IMR-90 (cell line): ENCODE data around the gene PWWP3B. TPM values are rescaled to one million over a fixed set of nuclear protein-coding genes. Genes with fewer than 3 reads are reported as not detected.

Experiments used
- ATAC-seq: fragments of 200-7000 bp; cut with Tn5 transposase; 2 replicates; pipeline ENCODE4 v1.9.1; 2020; ENCODE audit warnings: low read depth, mild to moderate bottlenecking, moderate library complexity
- BruUV-seq: library from RNA; stranded (reverse); fragments of 400-500 nt; replicated peaks from 2 replicates; lab custom pipeline; 2021; lab: Mats Ljungman, UMichigan
- CTCF ChIA-PET: fragments of 300-600 bp; formaldehyde crosslinking; extraction: SDS; loops from one replicate; lab custom pipeline; 2021; ENCODE audit warnings: antibody characterized with exemption; lab: Yijun Ruan, JAX
- POLR2A ChIA-PET: fragments of 300-600 bp; sonication (Branson Sonifier 250); formaldehyde crosslinking; loops from one replicate; lab custom pipeline; 2022; ENCODE audit warnings: antibody characterized with exemption; ENCODE audit not compliant: unreplicated experiment; lab: Charles Lee
- DNase-seq: peaks from one replicate; pipeline ENCODE4 v3.0.0; 2013
- H2AFZ ChIP-seq: replicated peaks from 2 replicates; pipeline ENCODE3; 2013; ENCODE audit warnings: low read length, mild to moderate bottlenecking; ENCODE audit not compliant: poor library complexity
- H2AK5ac ChIP-seq: 2 replicates; pipeline ENCODE4 v1.6.1; 2013; ENCODE audit warnings: low read depth, low read length, inconsistent platforms
- H2AK9ac ChIP-seq: replicated peaks from 2 replicates; pipeline ENCODE3; 2013; ENCODE audit warnings: mild to moderate bottlenecking, low read depth, low read length, moderate library complexity; ENCODE audit not compliant: poor library complexity
- H2BK120ac ChIP-seq: 2 replicates; pipeline ENCODE4 v1.6.1; 2013; ENCODE audit warnings: low read depth, low read length, inconsistent platforms
- H2BK15ac ChIP-seq: 3 replicates; pipeline ENCODE4 v1.6.1; 2013; ENCODE audit warnings: low read depth, low read length, inconsistent platforms
- H2BK20ac ChIP-seq: 2 replicates; pipeline ENCODE4 v1.6.1; 2013; ENCODE audit warnings: low read depth, mild to moderate bottlenecking, inconsistent platforms, low read length, moderate library complexity
- H2BK5ac ChIP-seq: 2 replicates; pipeline ENCODE4 v1.6.1; 2013; ENCODE audit warnings: mild to moderate bottlenecking, low read depth, low read length, inconsistent platforms; ENCODE audit not compliant: poor library complexity, severe bottlenecking
- H3K14ac ChIP-seq: replicated peaks from 2 replicates; pipeline ENCODE4 v1.6.1; 2013; ENCODE audit warnings: low read depth, low read length, inconsistent platforms
- H3K18ac ChIP-seq: 2 replicates; pipeline ENCODE4 v1.6.1; 2013; ENCODE audit warnings: low read depth, low read length, control low read depth
- H3K23ac ChIP-seq: 2 replicates; pipeline ENCODE4 v1.6.1; 2013; ENCODE audit warnings: low read depth, low read length, inconsistent platforms
- H3K27ac ChIP-seq: 2 replicates; pipeline ENCODE4 v1.5.1; 2013; ENCODE audit warnings: mild to moderate bottlenecking, control low read depth, low read length; ENCODE audit not compliant: insufficient read depth
- H3K27me3 ChIP-seq: 2 replicates; pipeline ENCODE4 v1.6.1; 2013; ENCODE audit warnings: low read length; ENCODE audit not compliant: control insufficient read depth, insufficient read depth
- H3K36me3 ChIP-seq: 2 replicates; pipeline ENCODE4 v1.6.1; 2013; ENCODE audit warnings: low read length, mixed read lengths; ENCODE audit not compliant: control insufficient read depth, insufficient read depth
- H3K4ac ChIP-seq: 2 replicates; pipeline ENCODE4 v1.6.1; 2013; ENCODE audit warnings: low read depth, low read length, inconsistent platforms
- H3K4me1 ChIP-seq: 2 replicates; pipeline ENCODE4 v1.6.1; 2013; ENCODE audit warnings: low read length, mixed read lengths; ENCODE audit not compliant: control insufficient read depth, insufficient read depth
- H3K4me2 ChIP-seq: 2 replicates; pipeline ENCODE4 v1.6.1; 2013; ENCODE audit warnings: low read depth, mild to moderate bottlenecking, control low read depth, low read length, moderate library complexity
- H3K4me3 ChIP-seq: 2 replicates; pipeline ENCODE4 v1.5.1; 2013; ENCODE audit warnings: low read depth, mild to moderate bottlenecking, control low read depth, low read length, moderate library complexity; ENCODE audit not compliant: insufficient read depth
- H3K56ac ChIP-seq: 2 replicates; pipeline ENCODE4 v1.6.1; 2013; ENCODE audit warnings: low read length, inconsistent platforms; ENCODE audit not compliant: insufficient read depth; ENCODE audit errors: extremely low read depth
- H3K79me1 ChIP-seq, 2 experiments: 2 replicates each; pipeline ENCODE4 v1.6.1; 2013; ENCODE audit warnings: low read length in 2 of 2, inconsistent platforms in 1 of 2, low read depth in 1 of 2
- H3K9ac ChIP-seq: 2 replicates; pipeline ENCODE4 v1.6.1; 2013; ENCODE audit warnings: low read depth, low read length, control low read depth
- H3K9me1 ChIP-seq: 2 replicates; pipeline ENCODE4 v1.6.1; 2013; ENCODE audit warnings: low read length, inconsistent platforms; ENCODE audit not compliant: insufficient read depth
- H3K9me3 ChIP-seq: 2 replicates; pipeline ENCODE4 v1.6.1; 2013; ENCODE audit warnings: low read length; ENCODE audit not compliant: control insufficient read depth, insufficient read depth
- H4K20me1 ChIP-seq: 2 replicates; pipeline ENCODE4 v1.6.1; 2013; ENCODE audit warnings: low read length, inconsistent platforms; ENCODE audit not compliant: insufficient read depth
- H4K5ac ChIP-seq: 2 replicates; pipeline ENCODE4 v1.6.1; 2013; ENCODE audit warnings: mild to moderate bottlenecking, low read depth, low read length, control low read depth
- H4K8ac ChIP-seq, 2 experiments: 2 replicates each; pipeline ENCODE4 v1.6.1; 2013; ENCODE audit warnings: low read depth in 2 of 2, low read length in 2 of 2, control low read depth in 1 of 2, inconsistent platforms in 1 of 2
- H4K91ac ChIP-seq: 2 replicates; pipeline ENCODE4 v1.6.1; 2013; ENCODE audit warnings: low read depth, low read length, inconsistent platforms; ENCODE audit not compliant: insufficient read depth
- BHLHE40 ChIP-seq: fragments of 150-350 bp; IDR thresholded peaks from 2 replicates; pipeline ENCODE4 v1.6.1; 2016; ENCODE audit warnings: mild to moderate bottlenecking, low read depth, low read length
- CEBPB ChIP-seq: IDR thresholded peaks from 2 replicates; pipeline ENCODE4 v1.6.1; 2012; ENCODE audit warnings: low read depth, low read length, improper control_type of control experiment
- CTCF ChIP-seq: conservative IDR thresholded peaks from 2 replicates; pipeline ENCODE4 v1.5.1; 2012; ENCODE audit warnings: mild to moderate bottlenecking, low read depth, low read length, improper control_type of control experiment
- FOS ChIP-seq: fragments of 150-350 bp; IDR thresholded peaks from 2 replicates; pipeline ENCODE4 v1.6.1; 2016; ENCODE audit warnings: low read depth, low read length
- MAZ ChIP-seq: IDR thresholded peaks from 2 replicates; pipeline ENCODE4 v1.6.1; 2012; ENCODE audit warnings: low read depth, mild to moderate bottlenecking, low read length, improper control_type of control experiment, moderate library complexity, borderline replicate concordance
- NFE2L2 ChIP-seq: fragments of 150-350 bp; IDR thresholded peaks from 2 replicates; pipeline ENCODE4 v1.6.1; 2016; ENCODE audit warnings: low read depth, mild to moderate bottlenecking, low read length
- RAD21 ChIP-seq: IDR thresholded peaks from 2 replicates; pipeline ENCODE4 v1.6.1; 2012; ENCODE audit warnings: low read length, improper control_type of control experiment
- RCOR1 ChIP-seq: IDR thresholded peaks from 2 replicates; pipeline ENCODE4 v1.6.1; 2012; ENCODE audit warnings: mild to moderate bottlenecking, low read length, improper control_type of control experiment; ENCODE audit not compliant: insufficient replicate concordance
- USF2 ChIP-seq: fragments of 150-350 bp; IDR thresholded peaks from 2 replicates; pipeline ENCODE4 v1.6.1; 2017; ENCODE audit warnings: mild to moderate bottlenecking, antibody characterized with exemption, low read length, low read depth
- WGBS, 2 experiments: methylation state at CpG; one replicate each; pipeline versions ENCODE4 v1.1.5 to v1.1.7; 2013; ENCODE audit warnings: missing lambda C conversion rate in 2 of 2; ENCODE audit not compliant: insufficient read length in 1 of 2; ENCODE audit errors: extremely low coverage in 2 of 2; 5-methylcytosine and 5-hydroxymethylcytosine counted together
- dilution Hi-C: fragments of 300-500 bp; cut with HindIII; formaldehyde crosslinking; loops from one replicate; pipeline ENCODE4 v1.14.3; 2018; ENCODE audit warnings: low sequenced_read_pairs; ENCODE audit not compliant: unreplicated experiment
- in situ Hi-C: fragments of 300-500 bp; cut with MboI; formaldehyde crosslinking; loops from 3 replicates; pipeline ENCODE4 v1.14.3; 2019; ENCODE audit warnings: low sequenced_read_pairs, inconsistent platforms, mixed read lengths
- intact Hi-C: fragments of 100-400 bp; cut with micrococcal nuclease; formaldehyde crosslinking; loops from 2 replicates; pipeline ENCODE4 v1.10.0; 2022
- polyA plus RNA-seq, 3 experiments: library from polyadenylated mRNA; depleted of rRNA; stranded (reverse); fragments of >200 nt; gene quantifications; 2 replicates each; pipeline ENCODE4 v1.2.3, GENCODE V29; 2012; ENCODE audit warnings: low replicate concordance in 1 of 3
- total RNA-seq: library from RNA; depleted of rRNA; stranded (reverse); fragments of >200 nt; gene quantifications from 2 replicates; pipeline ENCODE4 v1.2.3, GENCODE V29; 2012

PWWP3B gene
- total and polyA plus RNA-seq, 2 of the 4 experiments (the other 2 are of a cell fraction) = not detected

GRCh38 chrX:106171293-106171820, 3.3 kb downstream of the PWWP3B start:
- CTCF ChIA-PET = interaction anchor here (1.2 kb wide), 1 partner anchor 8 kb away, joined by 3 read pairs; no protein-coding TSS in a partner anchor
- no TSS peak for BruUV-seq
- dilution Hi-C loops = no loop called here

More at GRCh38 chrX:106171293-106171820, 3.3 kb downstream of the PWWP3B start:
- no peak overlapping the region for H3K18ac ChIP-seq
- WGBS, 2 experiments = no CpG with 5 or more reads among the region's 3 CpGs
- H2BK120ac ChIP-seq = no peak overlapping the region
- no peak overlapping the region for H2BK15ac ChIP-seq
- peaks cover 3% of the 10 kb centered on the region; the same call in 1 of the 2 replicates for H3K27me3 ChIP-seq
- H3K9me3 ChIP-seq = no peaks in the 10 kb centered on the region
- H3K4ac ChIP-seq = no peak overlapping the region
- no peak overlapping the region for H3K9ac ChIP-seq
- no peak overlapping the region for H3K4me2 ChIP-seq
- H3K9me1 ChIP-seq = no peaks in the 10 kb centered on the region
- no peak overlapping the region for H3K56ac ChIP-seq
- no peaks in the 10 kb centered on the region for H3K4me1 ChIP-seq
- no peak overlapping the region for H4K8ac ChIP-seq
- H2AK5ac ChIP-seq = no peak overlapping the region
- in situ Hi-C loops (no loop called here), intact Hi-C loops (no loop called here)
- TF ChIP-seq RAD21 = no peak
- TF ChIP-seq BHLHE40 = no peak
- TF ChIP-seq USF2 = no peak
- no peak for TF ChIP-seq FOS
- no peak for TF ChIP-seq CEBPB
- no peak for TF ChIP-seq MAZ
- no peak for TF ChIP-seq RCOR1
- no peak for TF ChIP-seq CTCF
- no peak for TF ChIP-seq NFE2L2
- no peak overlapping the region for H2AK9ac ChIP-seq
- ATAC-seq = no peak
- H3K36me3 ChIP-seq = no peaks in the 10 kb centered on the region
- no peak overlapping the region for H4K91ac ChIP-seq
- H2AFZ ChIP-seq = no peak overlapping the region
- H2BK20ac ChIP-seq = no peak overlapping the region
- POLR2A ChIA-PET = no interaction called here
- no peak overlapping the region for H4K5ac ChIP-seq
- H3K79me1 ChIP-seq = no peaks in the 10 kb centered on the region
- H4K20me1 ChIP-seq = no peaks in the 10 kb centered on the region
- no peak overlapping the region for H3K4me3 ChIP-seq
- no peak for DNase-seq
- no peak overlapping the region for H3K27ac ChIP-seq
- H3K23ac ChIP-seq = no peak overlapping the region
- H2BK5ac ChIP-seq = no peak overlapping the region
- no peak overlapping the region for H3K14ac ChIP-seq
